COLO668 (cell line): Measurements from ENCODE around the gene SBF1.

Experiments
- DNase-seq: peaks from one replicate; lab custom pipeline; 2025; ENCODE audit not compliant: unreplicated experiment; lab: John Stamatoyannopoulos, UW

The SBF1 gene

GRCh38 chr22:50467773-50468440, 6.9 kb downstream of the SBF1 start:
- peak; percentile 54 for DNase-seq

DNA sequence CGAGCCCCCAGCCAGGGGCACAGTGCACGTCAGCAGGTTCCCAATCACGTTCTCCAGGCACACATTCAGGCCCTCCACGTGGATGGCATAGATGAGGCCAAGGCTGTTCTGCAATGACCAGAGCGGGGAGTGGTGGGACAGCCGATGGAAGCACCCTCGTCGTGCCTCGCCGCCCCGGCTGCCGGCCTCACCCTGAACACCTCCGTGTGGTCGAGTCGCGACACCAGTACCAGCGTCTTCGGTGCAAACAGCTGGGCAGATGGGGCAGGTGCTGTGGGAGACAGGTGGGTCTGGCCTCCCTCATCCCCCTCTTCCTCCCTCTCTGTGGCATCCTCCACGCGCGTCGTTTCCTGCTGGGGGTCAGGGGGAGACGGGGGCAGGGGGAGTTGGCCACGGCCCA, 7.5 kb downstream of the SBF1 start:
- DNase-seq = no peak

GRCh38 chr22:50465066-50465930, 9.5 kb downstream of the SBF1 start:
- no peak for DNase-seq

DNA sequence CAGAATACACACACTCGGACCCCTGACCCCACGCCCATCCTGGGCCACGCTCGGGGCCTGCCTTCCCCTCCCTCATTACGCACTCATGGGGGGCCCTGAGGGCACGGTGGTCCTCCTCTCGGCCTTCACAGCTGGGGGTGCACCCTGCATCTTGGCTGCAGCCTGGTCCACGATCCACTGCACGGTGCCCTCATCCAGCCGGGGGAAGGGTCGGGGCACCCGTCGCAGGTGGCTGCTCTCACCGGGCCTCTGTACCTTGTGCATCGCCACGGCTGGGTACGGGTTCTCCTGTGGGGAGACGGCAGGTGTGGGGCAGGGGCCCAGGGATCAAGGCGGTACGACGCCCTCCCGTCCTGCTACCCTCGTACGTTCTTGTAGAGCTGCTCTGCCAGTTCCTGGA, 10.4 kb downstream of the SBF1 start:
- DNase-seq = no peak

DNA sequence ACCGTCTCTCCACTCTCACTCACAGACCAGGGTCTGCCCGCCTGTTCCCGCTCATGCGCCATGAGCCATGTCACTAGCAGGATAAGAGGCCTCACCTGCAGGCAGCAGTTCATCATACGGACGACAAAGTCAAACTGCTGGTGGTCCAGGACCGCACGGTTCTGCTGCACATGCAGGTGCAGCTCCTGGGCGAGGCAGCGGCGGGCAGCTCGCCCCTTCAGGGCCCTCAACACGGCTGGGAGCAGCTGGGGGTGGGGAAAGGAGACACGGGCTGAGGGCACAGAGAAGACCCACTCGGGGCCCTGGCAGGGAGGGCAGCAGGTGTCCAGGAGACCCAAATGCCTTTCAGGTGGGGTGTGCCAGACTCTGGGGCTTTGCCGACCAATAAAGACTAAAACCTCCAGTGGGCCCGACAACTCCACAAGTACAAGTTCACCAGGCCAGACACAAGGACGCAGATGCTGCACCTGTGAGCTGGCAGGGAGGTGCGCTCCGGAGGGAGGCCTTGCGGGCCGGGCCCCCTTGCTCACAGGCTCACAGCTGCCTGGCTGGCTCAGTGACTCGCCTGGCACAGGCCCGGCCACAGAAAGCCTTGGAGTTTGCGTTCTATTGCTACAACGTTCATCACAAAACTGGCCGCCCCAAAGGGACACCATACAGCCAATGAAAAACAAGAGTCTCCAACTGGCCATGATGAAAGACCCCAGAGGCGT, 11.5 kb downstream of the SBF1 start:
- no peak for DNase-seq

DNA sequence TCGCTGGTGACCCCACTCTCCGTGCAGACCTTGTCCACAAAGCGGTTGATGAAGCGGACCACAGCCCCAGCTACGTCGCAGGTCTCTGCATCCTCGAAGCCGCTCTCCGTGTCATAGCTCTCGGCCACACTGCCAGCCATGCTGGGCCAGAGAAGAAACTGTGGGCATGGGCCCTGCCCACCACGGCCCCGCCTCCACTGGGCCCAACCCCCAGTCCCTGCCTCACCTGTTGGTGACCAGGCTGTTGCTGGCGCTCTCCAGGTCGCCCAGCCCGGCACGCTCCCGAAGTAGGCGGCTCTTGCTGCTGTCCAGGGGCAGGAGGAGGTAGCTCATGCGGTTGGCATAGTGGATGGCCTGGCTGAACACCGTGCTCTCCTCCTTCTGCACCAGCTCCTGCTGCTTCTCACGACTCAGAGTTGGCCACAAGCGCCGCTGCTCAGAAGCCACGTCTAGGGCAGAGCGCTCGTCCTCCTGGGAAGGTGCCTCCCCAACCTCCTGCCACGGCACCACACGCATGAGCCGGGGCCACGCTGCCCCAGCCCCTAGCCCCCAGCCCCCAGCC, 12.8 kb downstream of the SBF1 start:
- DNase-seq = no peak

DNA sequence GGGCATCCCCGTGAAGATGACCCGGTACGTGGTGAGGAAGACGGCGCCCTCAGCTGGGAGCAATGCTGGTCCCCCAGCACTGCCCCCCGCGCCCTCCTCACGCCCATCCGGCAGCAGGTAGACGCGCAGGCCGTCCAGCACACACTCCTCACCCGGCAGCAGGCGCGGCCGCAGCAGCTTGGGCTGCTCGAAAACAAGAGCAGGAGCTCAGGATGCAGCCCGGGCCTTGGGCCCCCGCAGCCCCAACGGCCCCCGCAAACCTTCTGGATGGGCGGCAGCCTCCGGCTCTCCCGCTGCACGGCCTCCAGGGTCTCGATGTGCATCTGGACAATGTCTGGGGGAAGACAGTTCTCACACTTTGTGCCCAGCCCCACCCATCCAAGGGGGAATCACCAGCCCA, 13.3 kb downstream of the SBF1 start:
- no peak for DNase-seq

DNA sequence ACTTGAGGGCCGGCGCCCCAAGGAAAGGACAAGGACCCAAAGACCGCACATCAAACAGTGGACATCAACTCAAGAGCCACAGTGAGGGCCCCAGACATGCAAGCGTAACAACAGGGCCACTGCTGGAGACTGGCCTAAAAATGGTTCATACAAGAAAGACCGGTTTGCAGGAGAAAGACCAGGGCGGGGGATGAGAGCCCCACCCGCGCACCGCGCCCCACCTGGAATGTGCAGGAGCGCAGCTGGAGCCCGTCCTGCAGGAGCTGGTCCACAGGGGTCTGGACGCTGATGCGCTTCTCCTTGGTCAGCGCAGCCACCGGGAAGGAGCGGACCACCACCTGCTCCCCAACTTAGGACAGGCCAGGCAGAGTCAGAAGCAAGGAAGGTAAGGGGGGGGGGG, 13.9 kb downstream of the SBF1 start:
- no peak for DNase-seq

DNA sequence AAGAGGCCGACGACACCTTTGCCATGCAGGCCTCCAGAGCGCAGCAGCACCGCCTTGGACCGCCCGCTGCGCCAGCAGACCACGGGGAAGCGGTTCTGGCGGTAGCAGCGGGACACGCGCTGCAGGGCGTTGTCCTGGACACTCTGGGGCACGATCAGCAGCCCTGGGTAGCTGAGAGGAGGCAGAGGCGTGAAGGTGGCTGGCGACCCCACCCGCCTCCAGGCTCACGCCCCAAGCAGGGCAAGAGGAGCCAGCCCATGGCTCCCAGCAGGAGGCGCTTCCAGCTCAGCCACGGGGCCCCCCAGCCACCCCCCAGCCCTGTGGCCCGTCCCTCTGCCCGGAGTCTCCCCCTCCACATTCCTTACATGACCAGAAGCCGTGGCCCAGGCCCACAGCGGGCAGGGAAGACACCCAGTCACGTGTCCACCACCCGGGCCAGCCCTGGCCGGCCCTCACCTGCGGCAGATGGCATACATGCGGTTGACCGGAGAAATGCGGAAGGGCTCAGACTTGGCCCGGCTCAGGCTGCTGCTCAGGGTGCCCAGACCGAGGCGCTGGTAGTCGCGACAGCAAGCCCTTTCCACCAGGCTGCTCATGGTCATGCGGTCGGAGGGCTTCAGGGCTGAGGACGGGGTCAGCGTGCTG, 15.2 kb downstream of the SBF1 start:
- no peak for DNase-seq

- DNase-seq = no peak
Observed at GRCh38 chr22:50459016-50459415, 15.8 kb downstream of the SBF1 start.

GRCh38 chr22:50456466-50457234, 18.2 kb downstream of the SBF1 start:
- DNase-seq = no peak

- no peak for DNase-seq
Observed at GRCh38 chr22:50456026-50456425, 18.8 kb downstream of the SBF1 start.

DNA sequence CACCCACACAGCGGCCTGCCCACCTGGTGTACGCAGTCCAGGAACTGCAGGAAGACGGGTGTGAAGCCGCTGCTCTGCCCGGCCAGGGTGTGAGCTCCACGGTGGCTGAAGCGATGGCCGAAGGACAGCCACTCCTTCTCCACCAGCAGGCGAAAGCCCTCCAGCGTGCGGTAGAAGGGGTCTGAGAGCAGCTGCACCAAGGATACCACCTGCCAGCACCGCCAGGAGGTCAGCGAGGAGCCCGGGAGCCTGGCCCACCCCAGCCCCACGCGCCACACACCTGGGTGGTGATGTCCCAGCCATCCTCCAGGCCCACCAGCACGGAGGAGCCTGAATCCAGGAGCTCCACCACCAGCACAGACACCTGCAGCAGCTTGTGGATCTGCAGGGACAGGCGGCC, 19.6 kb downstream of the SBF1 start:
- DNase-seq = no peak

- DNase-seq = no peak
Observed at GRCh38 chr22:50454556-50455075, 20.2 kb downstream of the SBF1 start.

GRCh38 chr22:50452649-50453048, 22.2 kb downstream of the SBF1 start:
- no peak for DNase-seq

- no peak for DNase-seq
Observed at GRCh38 chr22:50447576-50448551, 27.0 kb downstream of the SBF1 start.

DNA sequence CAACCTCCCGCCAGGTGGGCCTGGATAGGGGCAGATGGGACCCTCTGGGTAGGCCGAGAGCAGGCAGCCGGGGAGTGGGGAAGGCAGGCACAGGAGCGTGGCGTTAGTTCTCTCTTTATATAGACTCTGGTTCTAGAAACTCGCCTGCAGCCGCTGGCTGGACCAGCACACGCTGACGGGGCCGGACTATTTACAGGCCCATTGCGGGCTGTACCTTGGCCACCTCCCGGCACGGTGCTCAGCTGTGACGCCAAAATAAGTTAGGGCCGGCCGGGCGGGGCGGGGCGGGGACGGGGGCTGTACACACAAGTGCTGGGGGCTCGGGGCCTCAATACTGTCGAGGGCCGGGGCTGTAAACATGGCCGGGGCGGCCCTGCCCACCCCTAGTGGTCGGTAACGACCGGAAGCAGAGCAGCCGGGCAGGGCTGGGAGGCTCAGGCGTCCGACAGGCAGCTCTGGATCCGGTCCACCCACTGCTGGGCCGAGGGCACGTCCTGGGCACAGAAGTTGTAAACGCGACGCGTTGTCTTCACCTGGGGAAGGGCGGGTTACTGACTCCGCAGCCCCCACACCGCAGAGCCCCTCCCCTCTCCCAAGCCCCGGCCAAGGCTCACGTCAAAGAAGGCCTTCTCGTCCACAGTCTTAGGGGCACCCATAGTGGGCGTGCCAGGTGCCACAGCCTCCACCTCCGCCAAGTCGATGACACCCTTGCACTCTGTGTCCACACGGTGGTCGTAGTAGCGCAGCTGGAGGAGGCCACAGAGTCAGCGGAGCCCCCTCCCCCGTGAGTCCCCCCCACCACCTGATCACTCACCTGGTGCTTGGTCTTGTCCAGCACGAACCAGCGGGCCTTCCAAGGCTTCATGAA, 27.9 kb downstream of the SBF1 start:
- DNase-seq = no peak
